GM18519 (cell line): ENCODE data around the gene HLA-A.
"Not testable (repeated sequence)": the region's sequence is repeated elsewhere in the genome, so short reads cannot be mapped to it uniquely, and the experiment has no call there.

Source experiments
- ATAC-seq: cut with Tn5 transposase; IDR thresholded peaks from one replicate; pipeline ENCODE4 v1.9.1; 2021; ENCODE audit warnings: mild to moderate bottlenecking, moderate library complexity; ENCODE audit not compliant: unreplicated experiment, low FRiP score

The HLA-A gene

DNA sequence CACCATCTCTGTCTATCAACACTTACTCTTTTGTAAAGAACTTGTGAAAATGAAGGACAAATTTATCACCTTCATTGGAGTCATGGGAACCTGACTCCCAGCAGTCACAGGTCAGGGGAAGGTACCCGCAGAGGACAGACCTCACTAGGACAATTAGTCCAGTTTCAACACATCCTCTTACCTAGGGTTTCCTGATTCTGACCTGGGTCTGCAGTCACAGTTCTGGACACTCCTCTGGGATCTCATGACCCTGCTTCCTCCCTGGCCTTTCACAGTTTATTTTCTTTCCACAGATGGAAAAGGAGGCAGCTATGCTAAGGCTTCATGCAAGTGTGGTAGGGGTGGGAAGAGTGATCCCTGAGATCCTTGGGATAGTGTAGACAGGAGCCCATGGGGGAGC lies 15.7 kb downstream of the HLA-A start:
- no peak for ATAC-seq

DNA sequence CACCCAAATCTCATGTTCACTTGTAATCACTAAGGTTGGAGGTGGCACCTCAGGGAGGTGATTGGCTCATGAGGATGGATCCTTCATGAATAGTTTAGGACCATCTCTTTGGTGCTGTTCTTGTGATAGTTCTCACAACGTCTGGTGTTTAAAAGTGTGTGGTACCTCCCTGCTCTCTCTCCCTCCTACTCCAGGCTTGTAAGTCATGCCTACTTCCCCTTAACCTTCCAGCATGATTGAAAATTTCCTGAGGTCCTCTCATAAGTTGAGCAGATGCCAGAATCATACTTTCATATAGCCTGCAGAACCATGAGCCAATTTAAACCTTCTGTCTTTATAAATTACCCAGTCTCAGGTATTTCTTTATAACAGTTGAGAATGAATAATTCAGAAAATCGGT lies 16.6 kb downstream of the HLA-A start:
- no peak for ATAC-seq

DNA sequence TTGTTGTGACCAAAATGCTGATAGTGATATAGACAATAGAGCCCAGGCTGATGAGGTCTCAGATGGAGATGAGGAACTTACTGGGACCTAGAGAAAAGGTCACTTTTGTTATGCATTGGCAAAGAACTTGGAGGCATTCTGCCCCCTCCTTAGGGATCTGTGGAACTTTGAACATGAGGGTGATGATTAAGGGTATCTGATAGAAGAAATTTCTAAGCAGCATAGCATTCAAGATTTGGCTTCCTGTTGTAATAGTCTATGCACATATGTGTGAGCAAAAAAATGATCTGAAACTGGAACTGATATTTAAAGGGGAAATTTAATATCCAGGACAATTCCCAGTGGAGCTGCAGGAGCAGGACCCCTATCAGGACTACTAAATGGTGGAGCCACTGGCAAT lies 17.1 kb downstream of the HLA-A start:
- no peak for ATAC-seq

DNA sequence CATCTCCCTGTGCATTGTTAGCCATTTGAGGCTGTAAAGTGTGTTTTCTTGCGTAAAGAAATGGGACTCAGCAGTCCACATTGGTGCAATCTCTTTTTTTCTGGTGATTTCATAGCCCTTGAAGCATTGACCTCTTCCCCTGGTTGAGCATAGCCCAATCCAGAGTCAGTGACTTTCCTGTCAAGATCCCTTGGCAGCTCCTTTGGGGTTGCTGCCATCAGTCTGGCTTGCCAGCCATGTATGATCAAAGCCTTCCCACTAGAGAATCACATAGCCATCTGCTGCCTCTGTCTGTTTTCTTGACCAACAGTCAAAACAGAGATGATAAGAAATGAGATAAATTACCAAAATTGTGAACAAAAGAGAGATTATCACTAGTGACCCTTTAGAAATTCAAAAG lies 19.6 kb downstream of the HLA-A start:
- ATAC-seq: no peak

DNA sequence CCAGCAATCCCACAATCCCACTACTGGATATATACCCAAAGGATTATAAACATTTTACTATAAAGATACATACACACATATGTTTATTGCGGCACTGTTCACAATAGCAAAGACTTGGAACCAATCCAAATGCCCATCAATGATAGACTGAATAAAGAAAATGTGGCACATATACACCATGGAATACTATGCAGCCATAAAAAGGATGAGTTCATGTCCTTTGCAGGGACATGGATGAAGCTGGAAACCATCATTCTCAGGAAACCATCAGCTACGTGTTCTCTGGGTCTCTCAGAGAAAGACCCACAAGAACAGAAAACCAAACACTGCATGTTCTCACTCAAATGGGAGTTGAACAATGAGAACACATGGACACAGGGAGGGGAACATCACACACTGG lies 21.4 kb downstream of the HLA-A start:
- not testable (repeated sequence) for ATAC-seq

DNA sequence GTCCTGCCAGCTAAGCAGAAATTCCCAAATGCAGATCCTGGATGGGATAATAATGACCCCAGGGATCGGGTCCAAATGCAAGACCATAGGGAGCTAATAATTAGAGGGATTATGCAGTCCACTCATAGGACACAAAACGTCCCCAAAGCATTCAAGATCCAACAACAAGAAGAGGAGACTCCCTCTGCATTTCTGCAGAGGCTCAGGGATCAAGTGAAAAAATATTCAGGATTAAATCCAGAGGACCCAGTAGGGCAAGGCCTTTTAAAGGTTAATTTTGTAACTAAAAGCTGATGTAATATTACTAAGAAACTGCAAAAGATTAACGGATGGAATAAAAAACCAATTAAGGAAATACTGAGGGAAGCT lies 22.2 kb downstream of the HLA-A start:
- no peak for ATAC-seq

DNA sequence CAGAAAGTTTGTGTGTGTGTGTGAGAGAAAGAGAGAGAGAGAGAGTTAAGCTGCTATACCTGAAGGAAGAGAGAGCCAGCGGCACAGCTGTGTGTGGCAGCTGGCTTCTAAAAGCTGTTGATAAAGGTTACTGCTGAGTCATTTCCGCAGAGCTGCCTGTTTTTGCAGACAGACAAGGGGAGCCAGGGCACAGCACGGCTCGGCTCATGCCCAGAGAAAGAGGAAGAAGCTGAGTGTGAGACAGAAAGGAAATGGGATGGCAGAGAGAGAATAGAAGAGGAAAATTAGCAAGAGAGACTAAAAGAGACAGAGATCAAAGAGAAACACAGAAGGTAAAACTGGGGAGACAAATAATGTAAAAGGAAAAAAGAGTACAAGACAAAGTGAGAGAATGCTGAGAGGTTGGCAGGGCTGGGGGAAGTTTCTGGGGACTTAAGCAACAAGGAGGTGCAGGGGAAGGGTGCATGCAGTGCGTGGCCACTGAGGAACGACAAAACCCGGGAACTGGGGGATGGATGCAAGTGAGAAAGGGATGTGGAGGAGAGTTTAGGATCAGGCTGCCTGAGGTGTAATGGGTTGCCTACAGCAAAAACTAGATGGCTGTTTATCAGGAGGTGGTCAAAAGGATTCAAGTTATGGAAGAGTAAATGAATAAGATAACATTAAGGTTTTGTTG lies 22.7 kb downstream of the HLA-A start:
- ATAC-seq: peak; percentile 84

DNA sequence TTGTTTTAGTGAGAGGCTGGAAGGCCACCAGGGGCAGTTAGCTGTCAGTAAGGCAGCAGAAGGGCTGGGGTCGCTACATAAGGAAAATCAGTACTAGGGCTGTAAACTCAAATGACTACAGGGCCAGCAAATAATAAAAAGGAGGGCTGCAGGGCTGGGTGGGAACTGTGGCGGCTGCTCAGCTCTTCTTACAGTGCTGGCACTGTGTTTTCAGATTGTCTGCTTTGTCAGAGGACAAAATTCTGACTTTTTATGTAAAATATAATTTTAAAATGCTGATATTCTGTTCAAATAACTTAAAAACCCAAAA lies 23.2 kb downstream of the HLA-A start:
- no peak for ATAC-seq

DNA sequence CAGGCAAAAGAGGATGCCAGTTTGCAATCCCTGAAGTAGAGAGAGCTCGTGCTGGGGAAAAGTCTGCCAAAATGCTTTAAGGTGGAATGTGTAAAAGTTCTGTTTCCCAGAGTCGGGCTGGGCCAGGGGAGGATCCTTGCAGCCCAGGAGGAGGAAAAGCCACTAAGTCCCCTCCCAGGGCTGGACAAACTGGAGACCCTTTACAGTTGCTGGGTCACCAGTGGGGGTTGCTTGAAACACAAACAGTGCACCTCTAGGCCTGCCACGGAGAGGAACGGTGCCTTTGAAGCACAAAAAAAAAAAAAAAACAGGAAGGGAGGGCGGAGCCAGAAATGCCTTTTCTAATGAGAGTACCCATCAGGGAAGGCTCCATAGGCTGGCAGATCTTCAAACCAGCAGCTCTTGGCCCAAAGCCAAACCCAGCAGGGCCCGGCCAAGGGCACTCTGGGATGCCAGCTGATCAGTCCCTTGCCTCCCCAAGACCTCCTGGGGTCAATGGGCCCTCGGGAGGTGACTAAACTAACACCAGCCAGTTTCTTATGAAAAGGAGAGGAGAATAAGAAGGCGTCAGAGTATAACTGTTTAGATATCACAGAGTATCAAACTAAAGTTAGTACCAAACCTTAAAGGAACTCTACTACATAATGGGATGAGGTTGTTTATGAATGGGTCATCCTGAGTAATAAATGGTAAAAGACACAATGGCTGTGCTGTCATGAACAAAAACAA lies 23.7 kb downstream of the HLA-A start:
- no peak for ATAC-seq

DNA sequence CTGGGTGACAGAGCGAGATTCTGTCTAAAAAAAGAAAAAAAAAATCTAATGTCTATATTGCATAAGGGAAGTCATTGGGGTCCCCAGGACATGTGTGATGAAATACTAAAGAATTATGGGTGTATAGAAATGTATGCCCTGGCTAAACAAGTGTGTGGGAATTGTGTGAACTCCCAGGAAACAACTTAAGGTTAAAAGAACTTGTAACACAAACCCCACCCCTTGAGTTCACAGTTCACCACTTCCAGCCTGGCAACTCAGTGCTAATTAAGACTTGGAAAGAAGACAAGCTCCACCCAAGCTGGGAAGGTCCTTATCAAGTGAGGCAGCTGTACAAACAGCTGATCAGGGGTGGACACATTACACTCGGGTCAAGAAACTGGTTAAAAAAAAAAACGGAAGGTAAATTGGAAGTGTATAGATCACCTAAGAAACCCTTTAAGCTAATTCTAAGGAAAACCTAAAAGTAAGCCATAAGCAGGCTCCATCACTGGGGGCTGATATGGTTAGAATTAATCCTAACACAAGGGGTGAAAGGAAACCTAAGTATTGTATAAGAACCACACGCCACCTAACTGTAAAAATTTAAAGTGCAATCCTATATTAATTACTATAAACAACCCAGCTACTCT lies 25.2 kb downstream of the HLA-A start:
- no peak for ATAC-seq

DNA sequence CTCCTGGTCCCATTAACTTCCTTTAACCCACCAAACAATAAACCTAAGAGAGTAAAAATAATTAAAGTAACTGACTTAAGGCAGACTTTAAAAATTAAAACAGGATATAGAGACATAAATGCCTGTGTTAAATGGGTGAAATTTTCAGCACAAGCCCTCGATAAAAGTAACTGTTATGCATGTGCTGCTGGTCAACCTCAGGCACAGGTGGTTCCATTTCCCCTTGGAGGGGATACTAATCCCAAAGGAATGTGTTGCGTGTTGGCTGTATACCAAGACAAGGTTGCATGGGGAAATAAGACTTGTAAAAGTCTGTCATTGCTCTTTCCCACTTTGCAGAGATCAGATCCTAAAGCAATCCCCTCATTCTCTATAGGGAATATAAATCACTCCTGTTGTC lies 25.8 kb downstream of the HLA-A start:
- ATAC-seq: no peak

DNA sequence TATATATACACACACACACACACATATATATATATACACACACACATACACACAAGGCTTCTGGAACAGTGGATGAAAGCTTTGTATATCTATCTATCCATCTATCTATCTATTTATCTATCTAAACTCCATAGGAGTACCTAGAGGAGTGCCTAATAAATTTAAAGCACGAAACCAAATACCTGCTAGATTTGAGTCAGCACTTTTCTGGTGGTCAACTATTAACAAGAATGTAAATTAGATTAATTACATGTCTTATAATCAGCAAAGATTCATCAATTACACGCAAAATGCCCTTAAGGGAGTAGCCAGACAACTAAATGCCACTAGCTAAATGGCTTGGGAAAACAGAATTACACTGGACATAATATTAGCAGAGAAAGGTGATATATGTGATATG lies 26.6 kb downstream of the HLA-A start:
- ATAC-seq: no peak

DNA sequence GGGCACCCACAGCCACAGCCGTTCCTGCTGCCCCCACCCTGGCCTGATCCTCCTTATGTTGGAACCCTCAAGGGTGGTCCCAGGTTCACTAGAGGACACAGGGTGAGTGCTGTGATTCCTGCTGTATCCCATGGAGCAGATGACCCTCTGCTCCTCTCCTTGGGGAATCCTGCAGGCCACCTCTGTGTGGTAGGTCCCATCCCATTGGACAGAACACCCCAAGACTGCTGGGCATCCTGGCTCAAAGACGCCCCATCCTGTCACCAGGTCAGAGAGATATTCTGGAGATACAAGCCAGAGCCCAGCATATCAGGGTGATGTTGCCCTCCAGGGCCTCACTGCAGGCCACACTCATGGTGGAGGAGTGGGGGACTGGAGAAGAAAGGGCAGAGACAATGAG lies 28.4 kb downstream of the HLA-A start:
- ATAC-seq: no peak

DNA sequence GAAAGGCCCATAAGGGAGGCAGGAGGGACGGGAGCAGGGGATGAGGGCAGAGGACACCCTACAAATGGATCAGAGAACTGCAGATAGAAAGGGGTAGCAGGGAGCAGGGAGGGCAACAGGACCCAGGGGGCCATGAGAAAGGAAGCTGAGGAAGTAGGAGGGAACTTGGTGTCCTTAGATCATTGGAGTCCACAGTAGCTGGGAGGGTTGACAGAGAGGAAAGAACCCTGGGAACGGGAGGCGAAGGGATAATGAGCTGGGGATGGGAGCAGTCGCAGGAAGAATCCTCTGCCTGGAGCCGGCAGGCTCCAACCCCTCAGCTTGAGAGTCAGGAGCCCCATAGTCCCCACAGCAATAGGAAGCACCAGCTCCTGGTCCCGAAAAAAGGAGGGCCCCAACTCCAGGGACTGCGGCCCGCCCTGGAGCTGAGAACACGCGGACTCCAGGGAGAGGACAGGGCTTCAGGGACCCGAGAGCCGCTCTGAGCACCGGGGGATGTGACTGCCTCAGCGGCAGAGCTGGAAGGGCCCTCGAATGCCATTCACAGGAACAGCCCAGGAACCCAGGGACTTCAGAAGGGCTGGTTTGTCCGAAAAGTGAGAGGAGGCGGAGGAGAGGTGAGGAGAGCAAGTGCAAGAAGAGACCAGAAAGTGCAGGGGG lies 32.7 kb downstream of the HLA-A start:
- no peak for ATAC-seq

DNA sequence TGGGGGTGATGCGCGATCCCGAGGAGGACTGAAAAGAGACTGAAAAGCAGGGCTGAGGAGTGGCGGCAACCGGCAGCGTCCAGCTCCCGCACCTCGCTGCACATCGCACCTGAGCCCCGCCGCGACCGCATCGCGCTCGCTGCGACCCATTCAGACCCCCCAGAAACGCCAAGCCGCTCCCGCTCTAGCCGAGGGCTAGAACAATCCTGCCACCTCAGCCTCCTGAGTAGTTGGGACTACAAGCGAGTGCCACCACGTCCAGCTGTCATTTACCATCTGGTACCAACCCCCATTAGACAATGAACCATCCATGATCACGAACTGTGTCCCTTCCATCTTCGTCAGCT lies 33.2 kb downstream of the HLA-A start:
- ATAC-seq: no peak

DNA sequence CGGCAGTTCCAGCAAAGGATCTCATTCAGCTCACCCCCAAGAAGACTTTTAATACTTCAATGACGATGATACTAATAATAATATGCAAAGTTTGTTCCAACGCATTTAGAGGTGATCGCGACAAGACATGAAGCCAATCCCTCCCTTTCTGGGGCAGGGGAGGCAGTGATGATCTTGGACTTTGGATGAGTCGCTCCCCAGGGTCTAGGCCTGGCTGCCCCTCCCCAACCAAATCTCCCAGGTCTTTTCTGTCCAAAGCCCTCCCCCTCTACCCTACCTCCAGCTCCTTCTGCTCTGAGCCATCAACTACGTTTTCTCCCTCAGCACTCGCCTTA lies 33.9 kb downstream of the HLA-A start:
- no peak for ATAC-seq

DNA sequence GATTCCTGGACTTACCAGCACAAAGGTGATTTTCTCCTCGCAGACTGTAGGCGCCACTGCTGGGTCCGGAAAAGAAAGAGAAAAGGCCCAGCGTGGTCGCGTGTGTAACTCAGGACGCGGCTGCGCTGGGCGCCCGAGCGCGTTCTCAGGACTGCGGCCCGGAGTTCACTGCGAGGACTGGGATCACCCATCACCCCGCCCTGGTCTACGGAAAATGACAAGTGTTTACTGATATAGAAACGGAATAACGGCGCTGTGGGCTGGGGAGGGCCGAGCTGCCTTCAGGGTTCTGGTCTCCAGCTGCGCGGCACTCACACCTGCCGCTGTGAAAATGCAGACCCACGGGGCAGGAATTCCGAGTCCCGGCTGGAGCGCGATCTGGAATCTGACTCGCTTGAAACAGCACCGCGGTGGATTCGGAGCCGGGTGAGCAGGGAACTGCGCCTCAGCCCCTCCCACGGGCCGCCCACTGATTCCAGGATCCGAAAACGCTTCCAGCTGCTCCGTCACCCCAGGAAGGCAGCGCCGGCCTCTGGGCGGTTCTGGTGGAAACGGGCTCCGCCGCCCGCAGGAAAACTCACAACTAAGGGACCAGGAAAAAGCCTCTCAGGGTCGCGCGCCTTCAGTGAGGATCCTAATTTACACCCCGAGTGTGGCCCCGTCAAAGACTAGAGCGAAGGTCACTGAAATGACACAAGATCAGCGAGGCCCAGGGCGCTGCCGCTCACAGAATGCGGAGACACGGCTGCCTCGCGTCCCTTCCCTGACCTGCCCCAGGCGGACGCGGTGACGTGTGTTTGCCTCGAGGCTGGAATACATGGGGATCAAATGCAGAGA lies 34.5 kb downstream of the HLA-A start:
- peak; percentile 51 for ATAC-seq

DNA sequence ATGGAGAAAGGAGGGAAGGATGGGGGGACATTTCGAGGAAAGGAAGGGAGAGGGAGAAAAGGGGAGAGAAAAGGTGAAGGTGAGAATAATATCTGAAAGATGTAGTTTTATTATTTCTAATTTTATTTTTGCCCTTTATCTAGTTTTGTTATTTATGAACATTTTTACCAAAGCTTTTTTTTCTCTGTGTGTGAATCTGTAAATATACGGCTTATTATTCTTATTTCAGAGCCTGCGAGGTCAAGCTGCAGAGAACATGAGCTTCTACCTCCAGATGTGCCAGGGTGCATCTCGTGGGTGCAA lies 35.0 kb downstream of the HLA-A start:
- ATAC-seq: no peak

DNA sequence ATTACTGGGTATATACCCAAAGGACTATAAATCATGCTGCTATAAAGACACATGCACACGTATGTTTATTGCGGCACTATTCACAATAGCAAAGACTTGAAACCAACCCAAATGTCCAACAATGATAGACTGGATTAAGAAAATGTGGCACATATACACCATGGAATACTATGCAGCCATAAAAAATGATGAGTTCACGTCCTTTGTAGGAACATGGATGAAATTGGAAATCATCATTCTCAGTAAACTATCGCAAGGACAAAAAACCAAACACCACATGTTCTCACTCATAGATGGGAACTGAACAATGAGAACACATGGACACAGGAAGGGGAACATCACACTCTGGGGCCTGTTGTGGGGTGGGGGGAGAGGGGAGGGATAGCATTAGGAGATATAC lies 37.7 kb downstream of the HLA-A start:
- not testable (repeated sequence) for ATAC-seq

DNA sequence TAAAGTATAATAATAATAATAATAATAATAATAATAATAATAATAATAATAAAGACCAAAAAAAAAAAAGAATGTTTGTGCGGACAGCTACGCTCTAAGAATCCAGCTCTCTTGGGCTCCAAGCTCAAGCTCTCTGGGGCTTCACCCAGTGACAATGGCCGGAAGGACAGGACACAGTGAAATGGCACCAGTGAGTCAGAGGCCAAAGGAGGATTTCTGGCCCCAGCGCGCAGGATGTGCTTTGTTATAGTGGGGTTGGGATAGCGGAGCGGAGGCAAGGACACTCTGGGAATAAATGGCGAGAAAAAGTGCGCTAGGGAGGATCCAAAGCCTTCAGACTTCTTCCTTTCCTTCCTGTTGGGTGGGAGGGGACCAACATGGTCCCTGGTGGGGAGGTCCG lies 38.2 kb downstream of the HLA-A start:
- ATAC-seq: no peak

DNA sequence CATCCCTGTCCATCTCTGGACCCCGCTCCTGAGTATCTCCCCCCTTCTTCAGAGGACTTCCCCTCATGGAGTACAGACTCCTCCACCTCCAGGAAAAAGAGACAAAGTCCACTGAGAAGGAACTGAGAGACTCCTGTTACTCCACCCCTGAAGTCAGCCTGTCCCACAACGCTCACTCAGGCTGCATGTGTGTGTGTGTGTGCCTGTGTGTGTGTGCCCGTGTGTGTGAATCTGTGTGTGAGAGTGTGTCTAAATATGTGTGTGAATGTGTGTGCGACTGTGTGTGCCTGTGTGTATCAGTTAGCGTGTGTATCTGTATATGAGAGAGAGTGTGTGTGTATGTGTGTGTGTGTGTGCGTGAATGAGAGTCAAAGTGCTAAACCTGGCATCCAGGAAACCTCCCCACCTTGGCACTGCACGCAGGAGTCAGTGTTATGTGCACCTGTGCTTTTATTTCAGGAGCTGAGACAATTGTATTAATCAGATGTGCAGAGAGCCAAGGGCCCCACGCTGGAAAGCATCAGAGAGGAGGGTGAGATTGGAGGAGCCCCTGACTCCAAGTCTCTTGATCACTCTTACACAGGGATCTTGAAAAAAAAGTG lies 39.0 kb downstream of the HLA-A start:
- no peak for ATAC-seq
